NCI-H1048 (cell line): ENCODE measurements around the gene NYNRIN.
"Not testable (repeated sequence)": the region's sequence is repeated elsewhere in the genome, so short reads cannot be mapped to it uniquely, and the experiment has no call there.

Experiments used
- DNase-seq: peaks from one replicate; lab custom pipeline; 2025; lab: John Stamatoyannopoulos, UW

Gene NYNRIN

DNA sequence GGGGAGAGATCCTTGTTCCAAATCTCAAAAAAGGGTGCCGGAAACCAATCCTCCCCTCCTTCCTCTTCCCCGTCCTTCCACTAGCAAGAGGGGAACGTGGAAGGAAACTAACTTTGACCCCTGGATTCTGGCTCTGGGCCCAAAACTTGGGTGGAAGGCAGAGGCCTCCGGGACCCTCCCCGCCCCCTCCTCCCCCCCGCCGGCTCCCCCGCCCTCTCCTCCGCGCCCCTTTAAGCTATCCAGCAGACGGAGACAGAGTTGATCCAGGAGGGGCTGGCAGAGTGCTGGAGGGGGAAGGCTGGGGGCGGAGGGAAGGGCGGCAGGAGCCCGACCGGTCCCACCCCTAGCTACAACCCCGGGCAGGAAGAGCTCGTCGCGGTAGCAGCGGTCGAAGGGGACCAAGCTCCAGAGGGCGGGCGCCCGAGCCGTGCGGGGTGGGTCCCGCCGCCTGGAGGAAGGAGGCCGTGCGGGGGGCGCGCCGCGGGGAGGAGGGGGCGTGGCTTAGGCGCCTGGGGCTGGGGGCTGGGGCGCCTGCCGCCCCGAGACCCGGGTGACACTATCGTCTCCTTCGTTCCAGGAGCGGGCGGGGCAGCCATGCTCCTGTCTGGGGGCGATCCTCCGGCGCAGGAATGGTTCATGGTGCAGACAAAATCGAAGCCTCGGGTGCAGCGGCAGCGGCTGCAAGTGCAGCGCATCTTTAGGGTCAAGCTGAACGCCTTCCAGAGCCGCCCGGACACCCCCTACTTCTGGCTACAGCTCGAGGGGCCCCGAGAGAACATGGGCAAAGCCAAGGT, at the start of gene NYNRIN:
Gene NYNRIN (plus strand): TSS at position 351 of the 794 bp plus-strand sequence. CDS start 244 bp downstream, at position 595.
- no peak for DNase-seq

DNA sequence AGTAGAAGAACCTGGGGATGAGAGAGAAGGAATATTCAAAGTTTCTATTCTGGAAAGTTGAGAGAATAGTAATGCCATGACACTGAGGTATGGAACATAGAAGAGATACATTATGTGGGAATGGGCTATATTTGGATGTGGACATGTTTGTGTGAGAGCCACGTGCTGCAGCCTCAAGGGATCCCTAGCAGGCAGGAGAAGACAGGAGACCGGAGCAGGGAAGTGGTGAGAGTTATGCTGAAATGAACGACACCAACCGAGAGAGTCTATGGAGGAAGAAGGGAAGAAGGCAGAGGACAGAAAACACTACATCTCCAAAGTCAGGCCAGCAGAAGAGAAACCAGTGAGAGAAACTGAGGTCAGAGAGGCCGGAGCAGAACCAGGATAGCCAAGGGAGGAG, 49.1 kb upstream of the NYNRIN start:
- DNase-seq: no peak

GRCh38 chr14:24351517-24351916, 47.3 kb upstream of the NYNRIN start:
- DNase-seq: no peak

GRCh38 chr14:24353559-24354481, 45.0 kb upstream of the NYNRIN start:
- no peak for DNase-seq

- DNase-seq: not testable (repeated sequence)
Observed at GRCh38 chr14:24354482-24354825, 44.3 kb upstream of the NYNRIN start.

DNA sequence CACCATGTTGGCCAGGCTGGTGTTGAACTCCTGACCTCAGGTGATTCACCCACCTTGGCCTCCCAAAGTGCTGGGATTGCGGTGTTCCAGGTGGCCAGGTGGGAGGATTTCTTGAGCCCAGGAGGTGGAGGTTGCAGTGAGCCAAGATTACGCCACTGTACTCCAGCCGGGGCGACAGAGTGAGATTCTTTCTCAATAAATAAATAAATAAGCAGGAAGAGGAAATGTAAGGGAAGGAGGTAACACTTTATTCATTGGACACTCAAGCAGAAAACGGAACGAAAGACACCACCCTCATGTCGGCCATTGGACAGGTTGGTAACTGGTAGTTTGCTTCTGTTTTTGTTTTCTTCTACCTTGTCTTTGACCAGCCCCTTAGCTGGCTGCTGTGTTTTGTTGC, 43.8 kb upstream of the NYNRIN start:
- no peak for DNase-seq

DNA sequence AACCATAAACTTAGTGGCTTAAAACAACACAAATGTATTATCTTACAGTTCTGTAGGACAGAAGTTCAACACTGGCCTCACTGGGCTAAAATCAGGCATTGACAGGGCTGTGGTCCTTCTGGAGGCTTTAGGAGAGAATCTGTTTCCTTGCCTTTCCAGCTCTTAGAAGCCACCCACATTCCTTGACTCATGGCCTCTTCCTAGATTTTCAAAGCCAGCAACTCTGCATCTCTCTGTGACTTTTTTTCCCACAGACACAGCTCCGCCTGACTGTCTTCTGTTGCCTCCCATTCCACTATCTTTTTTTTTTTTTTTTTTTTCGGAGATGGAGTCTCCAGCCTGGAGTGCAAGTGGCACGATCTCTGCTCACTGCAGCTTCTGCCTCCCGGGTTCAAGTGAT, 42.6 kb upstream of the NYNRIN start:
- DNase-seq: no peak

DNA sequence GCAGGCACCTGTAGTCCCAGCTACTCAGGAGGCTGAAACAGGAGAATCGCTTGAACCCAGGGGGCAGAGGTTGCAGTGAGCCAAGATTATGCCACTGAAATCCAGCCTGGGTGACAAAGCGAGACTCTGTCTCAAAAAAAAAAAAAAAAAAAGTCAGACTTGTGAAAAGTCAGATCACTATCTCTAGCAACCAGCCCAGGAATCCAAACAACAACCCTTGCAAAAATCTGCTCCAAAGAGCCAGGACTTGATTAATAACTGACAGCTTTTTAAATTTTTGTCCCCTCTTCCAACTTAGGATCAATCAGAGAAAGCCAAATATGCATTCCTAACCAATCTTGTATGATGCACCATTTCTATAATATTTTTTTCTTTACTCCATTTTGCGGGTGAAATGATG, 38.5 kb upstream of the NYNRIN start:
- no peak for DNase-seq

GRCh38 chr14:24361326-24361725, 37.5 kb upstream of the NYNRIN start:
- no peak for DNase-seq

- no peak for DNase-seq
Observed at GRCh38 chr14:24362241-24362960, 36.4 kb upstream of the NYNRIN start.

GRCh38 chr14:24363401-24363800, 35.4 kb upstream of the NYNRIN start:
- DNase-seq: no peak

- DNase-seq: no peak
Observed at GRCh38 chr14:24364841-24365240, 34.0 kb upstream of the NYNRIN start.

DNA sequence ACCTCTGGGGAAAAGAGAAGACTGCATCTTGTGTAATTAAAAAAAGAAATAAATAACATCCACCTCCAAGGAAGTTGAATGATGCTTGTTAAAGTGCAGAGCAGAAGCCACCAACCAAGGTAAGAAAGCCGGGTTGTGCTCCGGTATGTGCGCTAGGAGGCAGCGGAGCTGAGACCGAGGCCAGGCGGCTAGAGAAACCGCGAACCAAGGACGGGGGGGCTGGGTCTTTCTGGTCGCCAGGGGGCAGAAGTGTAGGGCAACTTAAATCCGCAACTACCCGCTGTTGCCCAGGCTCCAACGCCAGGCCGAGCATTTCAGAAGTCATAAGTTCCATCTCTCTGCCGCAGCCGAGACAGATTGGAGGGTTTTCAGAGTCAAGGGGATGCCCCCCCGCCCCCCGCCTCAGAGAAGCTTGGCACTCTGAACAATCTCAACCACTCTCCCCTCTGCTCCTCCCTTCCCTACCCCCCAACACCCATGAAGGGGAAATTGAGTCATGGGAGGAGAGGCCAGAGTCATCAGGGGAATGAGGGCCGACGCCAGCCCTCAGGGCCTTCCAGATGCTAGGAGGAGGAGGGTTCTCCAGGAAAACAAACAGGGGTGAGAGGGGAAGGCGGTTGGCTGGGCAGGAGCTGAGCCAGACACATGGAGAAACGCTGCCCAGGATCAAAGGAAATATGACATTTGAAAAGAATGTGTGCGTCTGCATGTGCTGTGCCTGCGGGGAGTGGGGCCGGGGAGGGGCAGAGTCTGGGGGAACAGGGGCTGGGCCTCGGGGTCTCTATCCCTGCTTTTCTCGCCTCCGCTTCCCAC, 33.0 kb upstream of the NYNRIN start:
- peak; percentile 27 for DNase-seq

GRCh38 chr14:24366413-24366720, 32.4 kb upstream of the NYNRIN start:
- DNase-seq: no peak

- DNase-seq: peak; percentile 87
Observed at GRCh38 chr14:24366721-24367513, 31.9 kb upstream of the NYNRIN start.

DNA sequence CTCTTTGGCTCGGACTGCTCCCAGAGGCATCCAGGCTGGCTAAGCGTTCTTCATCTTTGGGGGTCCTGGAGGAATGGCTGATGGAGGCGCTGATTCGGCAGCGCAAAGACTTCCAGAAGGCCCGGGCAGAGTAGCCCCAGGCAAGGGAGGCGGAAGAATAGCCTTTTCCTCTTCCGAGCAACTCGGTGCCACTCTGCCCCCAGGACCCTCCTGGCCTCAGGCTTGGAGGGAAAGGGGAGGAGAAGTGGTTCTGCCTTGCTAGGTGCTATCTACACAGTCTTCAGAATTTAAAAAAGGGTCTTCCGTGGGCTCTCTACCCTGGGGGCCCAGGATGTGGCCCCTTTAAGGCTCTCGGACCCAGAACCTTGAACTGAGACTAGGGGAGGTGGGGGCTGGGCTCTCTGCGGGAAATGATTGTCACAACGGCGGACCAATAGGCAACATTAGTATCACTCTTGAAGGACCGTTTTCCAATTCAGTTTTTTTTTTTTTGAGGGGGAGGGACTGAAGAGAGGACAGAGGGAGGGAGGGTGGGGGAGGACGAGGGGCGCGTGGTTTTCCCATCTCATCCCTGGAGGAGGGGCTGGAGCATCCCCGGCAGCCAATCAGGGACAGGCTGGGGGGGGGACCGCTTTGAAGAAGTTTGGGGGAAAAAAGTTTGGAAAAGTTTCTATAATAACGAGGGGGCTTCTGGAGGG, 31.1 kb upstream of the NYNRIN start, which contains the start of gene NFATC4:
Gene NFATC4 (plus strand): TSS at position 671 of the 698 bp plus-strand sequence. CDS start 157 bp downstream, outside the sequence.
- DNase-seq: peak; percentile 41

GRCh38 chr14:24368212-24368561, 30.6 kb upstream of the NYNRIN start:
- DNase-seq: no peak

GRCh38 chr14:24368562-24369252, 30.1 kb upstream of the NYNRIN start:
- DNase-seq: no peak

DNA sequence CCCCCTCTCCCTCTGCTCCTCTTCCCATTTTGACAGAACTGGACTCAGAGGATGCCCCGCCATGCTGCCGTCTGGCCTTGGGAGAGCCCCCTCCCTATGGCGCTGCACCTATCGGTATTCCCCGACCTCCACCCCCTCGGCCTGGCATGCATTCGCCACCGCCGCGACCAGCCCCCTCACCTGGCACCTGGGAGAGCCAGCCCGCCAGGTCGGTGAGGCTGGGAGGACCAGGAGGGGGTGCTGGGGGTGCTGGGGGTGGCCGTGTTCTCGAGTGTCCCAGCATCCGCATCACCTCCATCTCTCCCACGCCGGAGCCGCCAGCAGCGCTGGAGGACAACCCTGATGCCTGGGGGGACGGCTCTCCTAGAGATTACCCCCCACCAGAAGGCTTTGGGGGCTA, 29.3 kb upstream of the NYNRIN start:
- DNase-seq: no peak
